H1 (cell line): Measurements from ENCODE around the gene ZDHHC1. TPM values are rescaled to one million over a fixed set of nuclear protein-coding genes. Genes with fewer than 3 reads are reported as not detected.

Experiments used
- CTCF ChIA-PET: fragments of 300-600 bp; sonication (Branson Sonifier 250); formaldehyde crosslinking; loops from one replicate; lab custom pipeline; 2021; ENCODE audit not compliant: partially characterized antibody; lab: Charles Lee
- POLR2A ChIA-PET: fragments of 300-600 bp; sonication (Branson Sonifier 250); formaldehyde crosslinking; loops from one replicate; lab custom pipeline; 2021; ENCODE audit warnings: inconsistent platforms; ENCODE audit not compliant: partially characterized antibody; lab: Charles Lee
- DNase-seq, 2 experiments: peaks; one replicate each; pipeline versions ENCODE4 v3.0.0 to v3.0.0-alpha.2; 2010 to 2022; ENCODE audit warnings: low spot score in 2 of 2, low read depth in 1 of 2, mixed read lengths in 1 of 2
- FAIRE-seq: peaks from 2 replicates; lab custom pipeline; 2011; peaks lifted over from hg19 to GRCh38; lab: Jason Lieb, UNC
- H2AFZ ChIP-seq: 2 replicates; pipeline ENCODE4 v1.8.1; 2012; ENCODE audit warnings: low read length, inconsistent platforms
- H2AK5ac ChIP-seq: 2 replicates; pipeline ENCODE4 v1.6.1; 2013; ENCODE audit warnings: low read depth, low read length
- H2BK120ac ChIP-seq: replicated peaks from 2 replicates; pipeline ENCODE3; 2013; ENCODE audit warnings: low read depth, low read length, inconsistent platforms
- H2BK12ac ChIP-seq: 2 replicates; pipeline ENCODE4 v1.6.1; 2013; ENCODE audit warnings: low read depth, low read length
- H2BK15ac ChIP-seq: 2 replicates; pipeline ENCODE4 v1.6.1; 2013; ENCODE audit warnings: low read length
- H2BK20ac ChIP-seq: 2 replicates; pipeline ENCODE4 v1.6.1; 2013; ENCODE audit warnings: low read length
- H2BK5ac ChIP-seq: 2 replicates; pipeline ENCODE4 v1.6.1; 2013; ENCODE audit warnings: low read depth, low read length
- H3K14ac ChIP-seq: 2 replicates; pipeline ENCODE4 v1.6.1; 2013; ENCODE audit warnings: inconsistent platforms; ENCODE audit not compliant: insufficient read length
- H3K18ac ChIP-seq: 2 replicates; pipeline ENCODE4 v1.6.1; 2013; ENCODE audit warnings: low read length; ENCODE audit errors: extremely low read depth
- H3K23ac ChIP-seq: 2 replicates; pipeline ENCODE4 v1.6.1; 2013; ENCODE audit warnings: inconsistent platforms; ENCODE audit not compliant: insufficient read length
- H3K23me2 ChIP-seq: 2 replicates; pipeline ENCODE4 v1.6.1; 2013; ENCODE audit warnings: low read depth, low read length
- H3K27ac ChIP-seq: 2 replicates; pipeline ENCODE4 v1.6.1; 2011; ENCODE audit warnings: low read depth, low read length, inconsistent platforms
- H3K27me3 ChIP-seq, 4 experiments: replicated peaks in 1 of 4; 1 replicate in 1 of 4; 2 replicates in 3 of 4; pipeline versions ENCODE4 v1.6.1 to v1.8.1; 2011 to 2013; ENCODE audit warnings: low read length in 3 of 4, mild to moderate bottlenecking in 3 of 4, inconsistent platforms in 2 of 4, mixed read lengths in 2 of 4, moderate library complexity in 1 of 4; ENCODE audit not compliant: control insufficient read depth in 3 of 4, insufficient read depth in 3 of 4; ENCODE audit errors: extremely low read depth in 1 of 4
- H3K36me3 ChIP-seq, 4 experiments: 2 replicates each; pipeline versions ENCODE4 v1.6.1 to v1.8.1; 2011 to 2013; ENCODE audit warnings: mild to moderate bottlenecking in 4 of 4, low read length in 3 of 4, moderate library complexity in 2 of 4, control low read depth in 1 of 4, inconsistent platforms in 1 of 4; ENCODE audit not compliant: insufficient read depth in 4 of 4, control insufficient read depth in 2 of 4
- H3K4ac ChIP-seq: replicated peaks from 2 replicates; pipeline ENCODE3; 2013; ENCODE audit warnings: low read length, low read depth, mixed read lengths, inconsistent platforms; ENCODE audit not compliant: insufficient read length
- H3K4me1 ChIP-seq, 4 experiments: replicated peaks in 1 of 4; 1 replicate in 1 of 4; 2 replicates in 3 of 4; pipeline versions ENCODE4 v1.6.1 to v1.8.1; 2011 to 2013; ENCODE audit warnings: low read length in 3 of 4, inconsistent platforms in 2 of 4, mixed read lengths in 1 of 4; ENCODE audit not compliant: insufficient read depth in 4 of 4, control insufficient read depth in 3 of 4
- H3K4me2 ChIP-seq, 2 experiments: 2 replicates each; pipeline versions ENCODE4 v1.6.1 to v1.8.1; 2011 to 2013; ENCODE audit warnings: low read depth in 2 of 2, low read length in 2 of 2, control low read depth in 1 of 2, inconsistent platforms in 1 of 2, mild to moderate bottlenecking in 1 of 2; ENCODE audit not compliant: insufficient read depth in 1 of 2
- H3K4me3 ChIP-seq, 4 experiments: fragments of 200-600, 300-600 bp in 1 of 4; sonication (generic), shearing (Covaris generic), sonication (Bioruptor Twin) in 1 of 4; 2 replicates each; pipeline versions ENCODE4 v1.5.1 to v1.8.1; 2011 to 2016; ENCODE audit warnings: low read length in 4 of 4, low read depth in 3 of 4, control low read depth in 2 of 4, inconsistent platforms in 2 of 4, mild to moderate bottlenecking in 2 of 4, mixed read lengths in 1 of 4, moderate library complexity in 1 of 4; ENCODE audit not compliant: insufficient read depth in 2 of 4; ENCODE audit errors: extremely low read depth in 1 of 4
- H3K56ac ChIP-seq: replicated peaks from 2 replicates; pipeline ENCODE3; 2013; ENCODE audit warnings: low read depth, mild to moderate bottlenecking, mixed read lengths, low read length, inconsistent platforms; ENCODE audit not compliant: insufficient read length
- H3K79me1 ChIP-seq: 2 replicates; pipeline ENCODE4 v1.6.1; 2013; ENCODE audit warnings: low read depth, low read length, control low read depth
- H3K79me2 ChIP-seq, 2 experiments: 2 replicates each; pipeline versions ENCODE4 v1.6.1 to v1.8.1; 2012 to 2013; ENCODE audit warnings: low read length in 2 of 2, mild to moderate bottlenecking in 2 of 2, inconsistent platforms in 1 of 2; ENCODE audit not compliant: insufficient read depth in 2 of 2, control insufficient read depth in 1 of 2
- H3K9ac ChIP-seq, 4 experiments: replicated peaks in 1 of 4; 1 replicate in 1 of 4; 2 replicates in 3 of 4; pipeline versions ENCODE4 v1.6.1 to v1.8.1; 2011 to 2013; ENCODE audit warnings: low read depth in 3 of 4, low read length in 3 of 4, control low read depth in 2 of 4, mild to moderate bottlenecking in 2 of 4, moderate library complexity in 2 of 4, inconsistent platforms in 1 of 4; ENCODE audit errors: extremely low read depth in 1 of 4
- H3K9me3 ChIP-seq, 2 experiments: 2 replicates each; pipeline versions ENCODE4 v1.6.1 to v1.8.1; 2012 to 2013; ENCODE audit warnings: mild to moderate bottlenecking in 2 of 2, moderate library complexity in 2 of 2, control low read depth in 1 of 2, inconsistent platforms in 1 of 2, low read depth in 1 of 2, low read length in 1 of 2, mixed read lengths in 1 of 2; ENCODE audit not compliant: insufficient read depth in 2 of 2
- H4K20me1 ChIP-seq, 2 experiments: replicated peaks in 1 of 2; 2 replicates each; pipeline versions ENCODE3 to v1.8.1; 2011 to 2013; ENCODE audit warnings: inconsistent platforms in 2 of 2, low read length in 2 of 2, mild to moderate bottlenecking in 1 of 2; ENCODE audit not compliant: insufficient read depth in 2 of 2, control insufficient read depth in 1 of 2
- H4K5ac ChIP-seq: 2 replicates; pipeline ENCODE4 v1.6.1; 2013; ENCODE audit warnings: low read length, low read depth, mixed read lengths, inconsistent platforms; ENCODE audit not compliant: insufficient read length
- H4K8ac ChIP-seq: 2 replicates; pipeline ENCODE4 v1.8.0; 2013; ENCODE audit warnings: mild to moderate bottlenecking, moderate library complexity, low read length, inconsistent platforms; ENCODE audit not compliant: insufficient read depth; ENCODE audit errors: extremely low read depth
- H4K91ac ChIP-seq: replicated peaks from 2 replicates; pipeline ENCODE3; 2013; ENCODE audit warnings: low read length, mixed read lengths, inconsistent platforms; ENCODE audit not compliant: insufficient read length
- BRCA1 ChIP-seq: IDR thresholded peaks from 2 replicates; pipeline ENCODE4 v1.6.1; 2012; ENCODE audit warnings: low read depth, low read length, improper control_type of control experiment
- CTCF ChIP-seq, 3 experiments: IDR thresholded peaks; 1 replicate in 2 of 3; 2 replicates in 1 of 3; pipeline versions ENCODE4 v1.5.1 to v1.6.1; 2011; ENCODE audit warnings: low read length in 3 of 3, mild to moderate bottlenecking in 3 of 3, inconsistent platforms in 2 of 3, low read depth in 1 of 3, moderate library complexity in 1 of 3; ENCODE audit not compliant: insufficient read depth in 1 of 3; ENCODE audit errors: control extremely low read depth in 1 of 3
- E2F6 ChIP-seq: IDR thresholded peaks from 2 replicates; pipeline ENCODE4 v1.6.1; 2012; ENCODE audit warnings: inconsistent platforms
- PHF8 ChIP-seq: fragments of 200-600 bp; sonication (generic); conservative IDR thresholded peaks from 2 replicates; pipeline ENCODE4 v1.7.1; 2012; ENCODE audit warnings: low read depth, mild to moderate bottlenecking, inconsistent platforms, low read length, moderate library complexity
- TEAD4 ChIP-seq: IDR thresholded peaks from 2 replicates; pipeline ENCODE4 v1.6.1; 2012; ENCODE audit warnings: low read depth, low read length, inconsistent platforms, mixed read lengths
- WGBS, 2 experiments: shearing (Covaris generic) in 1 of 2; methylation state at CpG; one replicate each; pipeline versions ENCODE4 v1.1.6 to v1.1.7; 2013 to 2015; ENCODE audit warnings: low lambda C conversion rate in 2 of 2, mixed read lengths in 2 of 2, inconsistent platforms in 1 of 2, low coverage in 1 of 2, missing lambda C conversion rate in 1 of 2; ENCODE audit not compliant: insufficient replicate concordance in 2 of 2, insufficient coverage in 1 of 2, insufficient read length in 1 of 2; ENCODE audit errors: extremely low coverage in 1 of 2, missing lambda C conversion rate in 1 of 2; 5-methylcytosine and 5-hydroxymethylcytosine counted together
- polyA plus RNA-seq, 7 experiments: library from polyadenylated mRNA; depleted of rRNA in 3 of 7; stranded (reverse) in 5 of 7; unstranded in 2 of 7; fragments of >200 nt in 5 of 7; fragments of 200-250 nt in 2 of 7; gene quantifications; 1 replicate in 5 of 7; 2 replicates in 1 of 7; 4 replicates in 1 of 7; pipeline versions ENCODE4 v1.2.1 to v1.2.3, GENCODE V29; 2011 to 2013; ENCODE audit warnings: missing spikeins in 2 of 7, mixed read lengths in 2 of 7
- total RNA-seq: library from RNA; stranded (reverse); fragmentation: NEBNext Ultra II Directional; extraction: Animal tissue kit (Norgen Biotek cat#: 25700); gene quantifications from 2 replicates; pipeline ENCODE4 v1.2.1, GENCODE V29; 2021

Gene ZDHHC1
- total and polyA plus RNA-seq, 2 of the 8 experiments (the other 6 are each of a cell fraction or from before 2014, with no cell fraction given), result 3.1 to 4.9 TPM

- no peak overlapping the region for H2BK12ac ChIP-seq
- no peak overlapping the region for H3K23ac ChIP-seq
- no peaks in the 10 kb centered on the region for H3K23me2 ChIP-seq
- H3K56ac ChIP-seq, result no peak overlapping the region
- no peaks in the 10 kb centered on the region for H3K79me2 ChIP-seq
- H4K8ac ChIP-seq, result no peak overlapping the region; the same call in 1 of the 2 replicates
- no peak overlapping the region for H4K5ac ChIP-seq
- H3K79me1 ChIP-seq, result peaks cover 4% of the 10 kb centered on the region; the same call in 1 of the 2 replicates
- POLR2A ChIA-PET, result interaction anchor here (1.7 kb wide), 1 partner anchor 12 kb away, joined by 4 read pairs; no protein-coding TSS in a partner anchor
- H2BK20ac ChIP-seq, result no peak overlapping the region
- no peak overlapping the region for H2BK5ac ChIP-seq
- H3K36me3 ChIP-seq, result peaks cover 0 to 5% (median 0%) of the 10 kb centered on the region in 4 experiments; a peak in 1 of 8 replicates
- H2AK5ac ChIP-seq, result no peak overlapping the region
- WGBS, 2 experiments, result 80% methylated on average over 5 of the region's 5 CpGs; no CpG with 5 or more reads in 1 of the 2 experiments
- peaks cover 12 to 13% of the 10 kb centered on the region in 2 experiments for H4K20me1 ChIP-seq
- no peaks in the 10 kb centered on the region; a peak in 1 of 7 replicates for H3K4me1 ChIP-seq
- no peak overlapping the region for H3K14ac ChIP-seq
- no peak overlapping the region for H3K4me2 ChIP-seq
- H2BK15ac ChIP-seq, result no peak overlapping the region
- CTCF ChIA-PET, result interaction anchor here (0.6 to 28.6 kb wide), 5 partner anchors 1 to 1643 kb away, joined by 3 to 683 read pairs (median 32); partner anchors contain the start of gene HSD11B2
- FAIRE-seq (no peak), DNase-seq (no peak)
- no peak overlapping the region for H3K27ac ChIP-seq
- H2AFZ ChIP-seq, result no peak overlapping the region
- H4K91ac ChIP-seq, result no peak overlapping the region
- no peaks in the 10 kb centered on the region for H3K9me3 ChIP-seq
- no peak overlapping the region for H3K4ac ChIP-seq
- H2BK120ac ChIP-seq, result no peak overlapping the region
- no peak overlapping the region for H3K18ac ChIP-seq
- H3K27me3 ChIP-seq, result no peaks in the 10 kb centered on the region
- no peak overlapping the region for H3K4me3 ChIP-seq
- no peak overlapping the region for H3K9ac ChIP-seq
- TF ChIP-seq PHF8 (no peak), CTCF (IDR thresholded peaks at IDR 0.05; ENCODE audit: control extremely low read depth in 1 of 3, insufficient read depth in 1 of 3, low read depth in 1 of 3, low read length in 3 of 3) (no peak), E2F6 (no peak), TEAD4 (no peak), BRCA1 (no peak)
Observed at GRCh38 chr16:67454104-67454503, 37.8 kb upstream of the ZDHHC1 start.
